Osteocyte (in vitro differentiated cells): ENCODE measurements around the gene HOXB3. TPM values are rescaled to one million over a fixed set of nuclear protein-coding genes. Genes with fewer than 3 reads are reported as not detected.
A peak's percentile ranks its signal among the peaks of the same experiment; 100 is the strongest.

ENCODE experiments used
- DNase-seq: peaks from one replicate; pipeline ENCODE4 v3.0.0; 2021; ENCODE audit warnings: mixed read lengths; ENCODE audit not compliant: unreplicated experiment; ENCODE audit errors: extremely low spot score
- H3K27ac Mint-ChIP-seq: one replicate; pipeline ENCODE4 v1.8.0; 2021; ENCODE audit warnings: mild to moderate bottlenecking, mixed read lengths; ENCODE audit not compliant: unreplicated experiment
- H3K27me3 Mint-ChIP-seq: one replicate; pipeline ENCODE4 v1.8.0; 2021; ENCODE audit warnings: mixed read lengths; ENCODE audit not compliant: unreplicated experiment
- H3K36me3 Mint-ChIP-seq: one replicate; pipeline ENCODE4 v1.8.0; 2021; ENCODE audit warnings: mixed read lengths; ENCODE audit not compliant: unreplicated experiment
- H3K4me1 Mint-ChIP-seq: one replicate; pipeline ENCODE4 v1.8.0; 2021; ENCODE audit warnings: mixed read lengths; ENCODE audit not compliant: unreplicated experiment
- H3K4me3 Mint-ChIP-seq: one replicate; pipeline ENCODE4 v1.8.0; 2021; ENCODE audit warnings: mild to moderate bottlenecking, moderate library complexity, mixed read lengths; ENCODE audit not compliant: unreplicated experiment
- H3K9me3 Mint-ChIP-seq: one replicate; pipeline ENCODE4 v1.8.0; 2021; ENCODE audit warnings: mixed read lengths; ENCODE audit not compliant: unreplicated experiment
- total RNA-seq: library from RNA; stranded (reverse); gene quantifications from 2 replicates; pipeline ENCODE4 v1.2.1, GENCODE V29; 2021
- TF ChIP-seq, protein P1 (sequence below): fragments of 200-600 bp; sonication (generic); IDR thresholded peaks from 2 replicates; pipeline ENCODE4 v1.5.0; 2021; ENCODE audit warnings: antibody characterized with exemption, mild to moderate bottlenecking, moderate library complexity

HOXB3 gene
- total RNA-seq, 1 donor from 2014 or later: 0.46 TPM

DNA sequence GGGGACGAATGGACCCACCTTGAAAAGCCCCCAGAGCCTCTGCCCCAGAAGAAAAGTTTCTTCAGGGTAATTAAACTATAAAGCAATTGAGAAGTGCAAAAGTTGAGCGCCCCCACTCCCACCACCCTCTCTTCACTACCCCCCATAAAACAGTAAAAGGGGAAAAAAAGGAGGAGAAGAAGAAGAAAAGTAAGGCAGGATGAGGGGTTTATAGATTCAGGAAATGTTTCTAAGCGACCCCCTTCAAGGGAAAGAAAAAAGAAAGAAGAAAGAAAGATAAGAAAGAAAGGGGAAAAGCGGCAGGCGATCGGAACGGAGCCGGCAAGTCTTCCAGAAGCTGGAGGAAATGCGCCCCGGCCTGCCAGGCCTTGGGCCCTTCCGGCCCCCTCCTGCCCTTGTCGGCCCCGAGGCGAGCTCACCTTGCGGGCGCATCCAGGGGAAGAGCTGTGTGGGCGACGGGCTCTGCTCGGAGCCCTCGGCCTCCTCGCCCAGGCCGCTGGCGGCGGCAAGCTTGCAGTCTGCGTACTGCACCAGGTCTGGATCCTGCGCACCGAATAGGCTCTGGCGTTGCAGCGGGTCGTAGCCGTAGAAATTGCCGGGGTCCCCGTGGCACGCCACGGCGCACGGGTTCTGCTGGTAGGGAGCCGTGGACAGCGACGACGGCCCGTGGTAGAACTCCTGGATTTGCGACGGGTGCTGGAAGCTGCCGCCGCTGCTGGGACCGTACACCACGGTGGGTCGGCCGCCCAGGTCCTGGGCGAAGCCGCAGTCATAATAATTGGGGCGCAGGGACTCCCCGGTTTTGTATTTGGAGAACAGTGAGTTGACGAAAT, 24.0 kb upstream of the HOXB3 start:
- no peak for DNase-seq
- no peaks in the 10 kb centered on the region for H3K36me3 Mint-ChIP-seq
- peaks cover 32% of the 10 kb centered on the region for H3K4me1 Mint-ChIP-seq
- H3K4me3 Mint-ChIP-seq: no peak overlapping the region
- H3K9me3 Mint-ChIP-seq: no peaks in the 10 kb centered on the region
- H3K27ac Mint-ChIP-seq: no peak overlapping the region
- TF ChIP-seq, protein P1, sequence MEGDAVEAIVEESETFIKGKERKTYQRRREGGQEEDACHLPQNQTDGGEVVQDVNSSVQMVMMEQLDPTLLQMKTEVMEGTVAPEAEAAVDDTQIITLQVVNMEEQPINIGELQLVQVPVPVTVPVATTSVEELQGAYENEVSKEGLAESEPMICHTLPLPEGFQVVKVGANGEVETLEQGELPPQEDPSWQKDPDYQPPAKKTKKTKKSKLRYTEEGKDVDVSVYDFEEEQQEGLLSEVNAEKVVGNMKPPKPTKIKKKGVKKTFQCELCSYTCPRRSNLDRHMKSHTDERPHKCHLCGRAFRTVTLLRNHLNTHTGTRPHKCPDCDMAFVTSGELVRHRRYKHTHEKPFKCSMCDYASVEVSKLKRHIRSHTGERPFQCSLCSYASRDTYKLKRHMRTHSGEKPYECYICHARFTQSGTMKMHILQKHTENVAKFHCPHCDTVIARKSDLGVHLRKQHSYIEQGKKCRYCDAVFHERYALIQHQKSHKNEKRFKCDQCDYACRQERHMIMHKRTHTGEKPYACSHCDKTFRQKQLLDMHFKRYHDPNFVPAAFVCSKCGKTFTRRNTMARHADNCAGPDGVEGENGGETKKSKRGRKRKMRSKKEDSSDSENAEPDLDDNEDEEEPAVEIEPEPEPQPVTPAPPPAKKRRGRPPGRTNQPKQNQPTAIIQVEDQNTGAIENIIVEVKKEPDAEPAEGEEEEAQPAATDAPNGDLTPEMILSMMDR: no peak
- peaks cover 84% of the 10 kb centered on the region for H3K27me3 Mint-ChIP-seq

DNA sequence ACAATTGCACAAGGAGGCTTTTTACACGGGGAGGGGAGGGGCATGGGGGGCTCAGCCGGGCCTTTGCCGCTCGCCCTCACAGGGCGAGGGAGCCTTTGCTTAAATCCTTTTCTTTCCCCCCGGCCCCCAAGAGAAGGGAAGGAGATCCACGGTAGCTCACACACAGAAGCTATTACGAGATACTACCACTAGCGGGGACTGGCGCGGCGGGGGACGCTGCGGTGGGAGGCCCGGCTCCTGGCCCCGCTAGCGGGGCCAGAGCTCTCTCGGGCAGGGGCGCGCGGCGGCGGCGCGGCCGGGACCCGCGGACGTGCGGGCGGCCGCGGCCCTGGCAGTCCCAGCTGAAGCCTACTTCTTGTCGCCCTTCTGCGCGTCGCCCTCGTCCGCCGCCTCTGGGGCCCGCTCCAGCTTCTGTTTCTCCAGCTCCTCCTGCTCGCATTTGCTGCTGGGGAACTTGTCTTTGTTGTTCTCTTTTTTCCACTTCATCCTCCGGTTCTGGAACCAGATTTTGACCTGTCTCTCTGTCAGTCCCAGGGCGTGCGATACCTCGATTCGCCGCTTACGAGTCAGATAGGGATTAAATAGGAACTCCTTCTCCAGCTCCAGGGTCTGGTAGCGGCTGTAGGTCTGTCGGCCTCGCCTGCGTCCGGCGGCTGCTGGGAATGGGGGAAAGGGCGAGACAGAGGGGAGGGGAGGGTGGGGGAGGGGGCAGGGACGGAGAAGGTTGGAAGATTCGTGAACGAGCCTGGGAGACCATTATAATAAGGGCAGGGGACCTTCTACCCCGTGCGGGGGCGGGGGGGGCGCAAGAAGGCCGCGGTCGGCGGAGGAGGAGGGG, 23.0 kb upstream of the HOXB3 start:
- peak overlapping the region; percentile 65 for H3K4me3 Mint-ChIP-seq
- no peak overlapping the region for H3K27ac Mint-ChIP-seq
- no peaks in the 10 kb centered on the region for H3K36me3 Mint-ChIP-seq
- H3K4me1 Mint-ChIP-seq: peaks cover 25% of the 10 kb centered on the region
- TF ChIP-seq, protein P1: peak; percentile 31
- H3K9me3 Mint-ChIP-seq: no peaks in the 10 kb centered on the region
- DNase-seq: no peak
- peaks cover 82% of the 10 kb centered on the region for H3K27me3 Mint-ChIP-seq

DNA sequence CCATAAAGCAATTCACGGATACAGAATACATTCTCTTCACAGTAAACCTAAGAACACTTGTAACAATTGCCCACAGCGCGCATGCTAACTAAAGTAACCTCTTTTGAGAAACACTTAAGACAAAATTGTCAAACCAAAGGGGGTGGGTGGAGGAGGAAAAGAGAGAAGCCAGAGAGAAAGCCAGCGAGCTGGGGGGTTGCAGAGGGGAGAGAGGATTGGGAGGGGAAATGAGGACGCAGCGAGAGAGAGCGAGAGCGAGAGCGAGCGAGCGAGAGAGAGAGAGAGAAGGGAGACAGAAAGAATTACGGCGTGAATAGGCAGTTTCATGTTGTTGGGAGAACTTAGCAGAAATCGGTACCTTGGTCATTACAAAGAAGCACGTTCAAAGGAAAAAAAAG, 22.4 kb upstream of the HOXB3 start:
- TF ChIP-seq, protein P1: no peak
- no peak for DNase-seq
- Mint-ChIP-seq H3K27me3 (peaks cover 84% of the 10 kb centered on the region), H3K27ac (no peak overlapping the region), H3K9me3 (no peaks in the 10 kb centered on the region), H3K4me3 (peak overlapping the region; percentile 46), H3K36me3 (no peaks in the 10 kb centered on the region), H3K4me1 (peaks cover 24% of the 10 kb centered on the region)

DNA sequence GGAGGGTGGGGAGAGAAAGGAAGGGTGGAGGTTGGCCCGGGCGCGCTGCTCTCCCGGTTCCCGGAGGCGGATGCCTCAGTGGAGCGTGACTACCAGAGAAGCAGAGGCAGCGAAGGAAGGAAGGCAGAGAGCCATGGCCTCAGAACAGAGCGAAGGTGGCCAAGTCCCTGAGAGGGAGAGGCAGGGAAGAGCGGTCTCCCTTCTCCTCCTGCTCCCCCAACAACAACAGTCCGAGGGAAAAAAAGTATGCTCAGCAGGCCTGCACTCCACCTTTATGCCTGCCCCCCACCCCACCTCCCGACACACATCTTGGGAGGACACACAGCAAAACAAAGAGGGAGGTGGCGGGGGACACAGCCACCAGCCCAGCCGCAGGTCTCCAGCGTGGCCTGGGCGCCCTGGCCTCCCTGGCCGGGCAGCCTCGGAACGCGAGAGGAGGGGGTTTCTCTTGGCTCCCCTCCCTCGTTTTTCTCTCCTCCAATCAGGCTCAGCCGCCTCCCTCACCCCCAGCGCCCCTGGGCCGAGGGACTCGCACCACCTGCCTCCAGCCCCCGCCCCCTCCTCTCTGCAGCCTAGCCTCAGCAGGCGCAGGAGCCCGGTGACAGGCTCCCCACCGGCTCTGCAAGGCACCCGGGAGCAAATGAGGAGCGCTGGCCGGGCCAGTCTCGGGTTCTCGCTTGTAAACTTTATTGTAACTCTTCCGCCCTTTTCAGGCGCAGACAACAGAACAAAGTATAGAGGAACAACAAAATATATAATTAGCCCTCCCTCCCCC, 21.8 kb upstream of the HOXB3 start:
- Mint-ChIP-seq H3K27me3 (peaks cover 84% of the 10 kb centered on the region), H3K36me3 (no peaks in the 10 kb centered on the region), H3K4me3 (no peak overlapping the region), H3K4me1 (peaks cover 20% of the 10 kb centered on the region), H3K27ac (no peak overlapping the region), H3K9me3 (no peaks in the 10 kb centered on the region)
- no peak for DNase-seq
- TF ChIP-seq, protein P1: no peak
